Sigmoid colon (tissue), 7 donors: ENCODE results near the gene SOX6. TPM values are rescaled to one million over a fixed set of nuclear protein-coding genes. Genes with fewer than 3 reads are reported as not detected.
"Not testable (repeated sequence)": the region's sequence is repeated elsewhere in the genome, so short reads cannot be mapped to it uniquely, and the experiment has no call there.

Experiments
- DNase-seq: peaks from one replicate; pipeline ENCODE4 v3.0.0-alpha.2; 2019
- H3K27ac ChIP-seq, 4 donors: fragments of 200-600 bp; sonication (generic); one replicate each; pipeline ENCODE4 v1.5.1; 2016 to 2019; ENCODE audit warnings: mild to moderate bottlenecking in 1 of 4
- H3K27me3 ChIP-seq, 3 donors: fragments of 200-600 bp; sonication (generic); one replicate each; pipeline ENCODE4 v1.5.1; 2019; ENCODE audit warnings: mild to moderate bottlenecking in 1 of 3
- H3K36me3 ChIP-seq, 4 donors: fragments of 200-600 bp; sonication (generic); one replicate each; pipeline ENCODE4 v1.5.1; 2016 to 2019
- H3K4me1 ChIP-seq, 4 donors: fragments of 200-600 bp; sonication (generic); one replicate each; pipeline ENCODE4 v1.5.1; 2017 to 2019
- H3K4me3 ChIP-seq, 4 donors: fragments of 200-600 bp; sonication (generic); one replicate each; pipeline ENCODE4 v1.5.1; 2017 to 2019; ENCODE audit warnings: mild to moderate bottlenecking in 2 of 4, moderate library complexity in 1 of 4
- H3K9me3 ChIP-seq, 4 donors: fragments of 200-600 bp in 3 of 4; sonication (generic) in 3 of 4; one replicate each; pipeline versions ENCODE4 v1.5.1 to v1.6.1; 2013 to 2019
- EP300 ChIP-seq, 4 donors: sonication (generic); formaldehyde crosslinking; IDR thresholded peaks; one replicate each; pipeline ENCODE4 v1.6.1; 2017; ENCODE audit warnings: antibody characterized with exemption in 4 of 4
- POLR2A ChIP-seq, 2 donors: fragments of 450-650 bp; IDR thresholded peaks; one replicate each; pipeline ENCODE4 v1.6.1; 2016; ENCODE audit warnings: antibody characterized with exemption in 2 of 2, mild to moderate bottlenecking in 2 of 2, moderate library complexity in 2 of 2
- POLR2AphosphoS5 ChIP-seq, 4 donors: sonication (generic); formaldehyde crosslinking; IDR thresholded peaks; one replicate each; pipeline ENCODE4 v1.6.1; 2017; ENCODE audit warnings: antibody characterized with exemption in 4 of 4
- WGBS, 2 donors: extraction: QIAGEN DNeasy Blood & Tissue Kit; methylation state at CpG; one replicate each; pipeline ENCODE4 v1.1.7; 2013; 5-methylcytosine and 5-hydroxymethylcytosine counted together
- intact Hi-C: fragments of 100-400 bp; cut with DNase I; formaldehyde crosslinking; loops from one replicate; pipeline ENCODE4 v1.15.1; 2023
- polyA plus RNA-seq, 3 donors: library from polyadenylated mRNA; stranded (reverse); fragments of 200-250 nt; gene quantifications; one replicate each; pipeline ENCODE4 v1.2.3, GENCODE V29; 2013
- total RNA-seq, 4 donors: library from RNA; depleted of rRNA; stranded (reverse); fragments of >200 nt; gene quantifications; one replicate each; pipeline ENCODE4 v1.1.0, GENCODE V29; 2016
- TF ChIP-seq, protein P1 (sequence below), 4 experiments: fragments of 450-650 bp in 3 of 4; fragments of 200-600 bp in 1 of 4; IDR thresholded peaks; one replicate each; pipeline ENCODE4 v1.5.1; 2016 to 2019; ENCODE audit warnings: antibody characterized with exemption in 4 of 4, mild to moderate bottlenecking in 3 of 4, moderate library complexity in 2 of 4
- donor health status: healthy with polysubstance abuse.
- donor health status: Bipolar disorder and iron deficiency.
- donor health status: healthy.

Gene SOX6
- total and polyA plus RNA-seq, 7 donors: 0.46 to 6.1 (median 1.7) TPM

DNA sequence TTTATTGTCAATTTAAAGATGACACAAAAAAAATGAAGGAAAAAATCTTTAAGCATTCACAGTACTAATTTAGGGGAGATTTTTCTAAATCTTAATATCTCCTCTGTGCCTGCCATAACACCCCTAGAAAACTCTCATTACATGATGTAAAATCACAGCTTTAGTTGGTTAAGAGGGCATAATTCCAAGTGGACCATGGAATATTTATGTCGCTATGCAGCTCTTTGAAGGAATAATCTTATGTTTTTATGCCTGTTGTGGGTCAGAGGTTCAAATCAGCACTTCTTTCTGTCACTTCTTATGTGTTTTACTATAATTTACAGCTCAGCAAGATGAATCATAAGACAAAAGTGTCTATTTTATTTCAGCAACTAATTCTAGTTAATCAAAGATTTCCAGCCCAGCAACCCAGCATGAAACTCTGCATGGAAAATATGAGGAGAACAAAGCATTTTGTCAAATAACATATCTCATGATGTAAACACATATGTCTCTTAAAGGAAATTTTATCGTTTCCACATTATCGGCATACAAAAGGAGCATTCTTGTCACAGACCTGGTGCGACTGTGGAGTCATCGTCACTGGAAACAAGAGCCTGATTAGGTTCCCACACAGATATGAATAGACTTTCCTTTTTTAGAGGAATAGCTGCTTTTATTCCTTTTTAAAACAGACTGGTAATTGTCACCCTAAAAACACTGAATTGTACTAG, 274.8 kb downstream of the SOX6 start:
- H3K4me3 ChIP-seq: no peak overlapping the region
- TF ChIP-seq EP300 (IDR thresholded peaks at IDR 0.05) (no peak), POLR2A (IDR thresholded peaks at IDR 0.05) (no peak), POLR2AphosphoS5 (IDR thresholded peaks at IDR 0.05) (no peak)
- TF ChIP-seq, protein P1, sequence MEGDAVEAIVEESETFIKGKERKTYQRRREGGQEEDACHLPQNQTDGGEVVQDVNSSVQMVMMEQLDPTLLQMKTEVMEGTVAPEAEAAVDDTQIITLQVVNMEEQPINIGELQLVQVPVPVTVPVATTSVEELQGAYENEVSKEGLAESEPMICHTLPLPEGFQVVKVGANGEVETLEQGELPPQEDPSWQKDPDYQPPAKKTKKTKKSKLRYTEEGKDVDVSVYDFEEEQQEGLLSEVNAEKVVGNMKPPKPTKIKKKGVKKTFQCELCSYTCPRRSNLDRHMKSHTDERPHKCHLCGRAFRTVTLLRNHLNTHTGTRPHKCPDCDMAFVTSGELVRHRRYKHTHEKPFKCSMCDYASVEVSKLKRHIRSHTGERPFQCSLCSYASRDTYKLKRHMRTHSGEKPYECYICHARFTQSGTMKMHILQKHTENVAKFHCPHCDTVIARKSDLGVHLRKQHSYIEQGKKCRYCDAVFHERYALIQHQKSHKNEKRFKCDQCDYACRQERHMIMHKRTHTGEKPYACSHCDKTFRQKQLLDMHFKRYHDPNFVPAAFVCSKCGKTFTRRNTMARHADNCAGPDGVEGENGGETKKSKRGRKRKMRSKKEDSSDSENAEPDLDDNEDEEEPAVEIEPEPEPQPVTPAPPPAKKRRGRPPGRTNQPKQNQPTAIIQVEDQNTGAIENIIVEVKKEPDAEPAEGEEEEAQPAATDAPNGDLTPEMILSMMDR (IDR thresholded peaks at IDR 0.05): no peak
- H3K9me3 ChIP-seq: no peaks in the 10 kb centered on the region
- intact Hi-C loops: no loop called here
- H3K27me3 ChIP-seq: no peaks in the 10 kb centered on the region
- no peaks in the 10 kb centered on the region for H3K36me3 ChIP-seq
- DNase-seq: no peak
- H3K4me1 ChIP-seq: no peaks in the 10 kb centered on the region
- 26 to 74% methylated on average over 5 of the region's 5 CpGs for WGBS, 2 donors
- no peak overlapping the region for H3K27ac ChIP-seq

DNA sequence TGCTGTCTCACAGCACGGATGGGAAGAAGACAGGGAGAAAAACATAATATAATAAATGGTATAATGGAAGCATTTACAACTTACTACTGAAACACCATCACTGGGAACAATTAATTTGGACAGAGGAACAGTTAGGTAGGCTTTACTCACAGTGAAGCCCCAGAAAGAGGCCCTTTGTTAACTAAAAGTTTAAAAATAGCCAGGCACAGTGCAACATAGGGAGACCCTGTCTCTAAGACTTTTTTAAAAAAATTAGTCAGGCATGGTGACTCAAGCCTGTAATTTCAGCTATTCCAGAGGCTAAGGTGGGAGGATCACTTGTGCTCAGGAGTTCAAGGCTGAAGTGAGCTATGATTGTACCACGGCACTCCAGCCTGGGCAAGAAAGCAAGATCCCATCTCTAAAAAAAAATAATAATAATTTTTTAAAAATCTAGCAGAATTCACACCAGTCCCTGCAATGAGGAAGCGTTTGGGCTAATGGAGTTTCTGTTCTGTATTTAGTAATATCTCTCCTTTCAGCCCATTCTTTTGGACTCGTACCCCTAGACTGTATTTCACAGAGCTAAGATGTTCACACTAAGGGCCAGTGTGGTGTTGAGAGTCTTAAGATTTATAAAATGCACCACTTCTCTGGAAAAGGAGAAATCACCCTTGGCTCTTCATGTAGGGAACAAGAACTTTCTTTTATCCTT, 275.5 kb downstream of the SOX6 start:
- no peak for DNase-seq
- intact Hi-C loops: no loop called here
- TF ChIP-seq POLR2AphosphoS5 (IDR thresholded peaks at IDR 0.05): no peak
- TF ChIP-seq, protein P1 (IDR thresholded peaks at IDR 0.05): no peak
- no peak for TF ChIP-seq EP300 (IDR thresholded peaks at IDR 0.05)
- 88 to 91% methylated on average over 4 of the region's 4 CpGs for WGBS, 2 donors
- Histone ChIP-seq H3K4me3 (no peak overlapping the region), H3K36me3 (no peaks in the 10 kb centered on the region), H3K4me1 (no peaks in the 10 kb centered on the region), H3K9me3 (no peaks in the 10 kb centered on the region), H3K27me3 (no peaks in the 10 kb centered on the region), H3K27ac (no peak overlapping the region)

DNA sequence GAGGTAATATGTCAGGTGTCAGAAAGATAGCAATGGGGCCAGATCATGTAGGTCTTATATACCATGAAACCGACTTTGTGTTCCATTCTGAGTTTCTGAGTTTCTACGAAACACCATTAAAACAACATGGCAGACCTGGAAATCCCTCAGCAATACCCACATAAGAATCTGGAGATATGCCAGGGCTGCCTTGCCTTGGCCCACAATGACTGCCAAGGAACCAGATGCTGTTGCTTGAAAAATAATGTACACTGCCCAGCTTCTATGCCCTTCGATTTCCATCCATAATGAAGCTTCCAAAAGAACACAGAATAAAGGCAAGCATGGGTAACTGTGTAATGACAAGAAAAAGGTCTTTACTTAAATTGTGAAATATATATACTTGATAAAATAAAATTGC, 277.4 kb downstream of the SOX6 start:
- H3K27me3 ChIP-seq: no peaks in the 10 kb centered on the region
- TF ChIP-seq POLR2AphosphoS5 (IDR thresholded peaks at IDR 0.05) (no peak), POLR2A (IDR thresholded peaks at IDR 0.05) (no peak), EP300 (IDR thresholded peaks at IDR 0.05) (no peak)
- TF ChIP-seq, protein P1 (IDR thresholded peaks at IDR 0.05): no peak
- H3K4me1 ChIP-seq: no peaks in the 10 kb centered on the region
- H3K4me3 ChIP-seq: no peak overlapping the region
- H3K9me3 ChIP-seq: no peaks in the 10 kb centered on the region
- intact Hi-C loops: no loop called here
- WGBS, 2 donors: 93 to 95% methylated on average over 3 of the region's 3 CpGs
- H3K27ac ChIP-seq: no peak overlapping the region
- no peak for DNase-seq
- H3K36me3 ChIP-seq: no peaks in the 10 kb centered on the region

DNA sequence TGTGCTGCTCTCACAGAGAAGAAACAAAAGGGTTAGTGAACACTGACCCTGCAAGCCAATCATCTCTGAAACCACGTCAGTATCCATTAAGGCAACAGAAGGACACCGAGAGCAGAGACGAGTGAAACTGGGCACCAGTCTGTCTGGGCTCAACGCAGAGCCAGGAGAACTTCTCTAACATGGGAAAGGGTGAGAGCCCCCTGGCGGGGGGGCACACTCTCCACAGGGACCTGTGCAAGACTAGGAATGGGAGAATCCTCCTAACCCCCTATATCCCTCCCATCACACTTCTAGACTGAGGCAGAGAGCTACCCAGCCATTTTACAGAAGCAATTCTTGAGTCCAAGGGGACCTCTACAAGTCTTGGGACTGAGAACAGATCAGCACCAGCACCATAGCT, 285.8 kb downstream of the SOX6 start:
- Histone ChIP-seq H3K36me3 (no peaks in the 10 kb centered on the region), H3K27me3 (no peaks in the 10 kb centered on the region), H3K4me1 (no peaks in the 10 kb centered on the region), H3K27ac (no peak overlapping the region), H3K9me3 (no peaks in the 10 kb centered on the region), H3K4me3 (no peak overlapping the region)
- 92 to 95% methylated on average over 5 of the region's 5 CpGs for WGBS, 2 donors
- TF ChIP-seq, protein P1 (IDR thresholded peaks at IDR 0.05): no peak
- TF ChIP-seq EP300 (IDR thresholded peaks at IDR 0.05) (no peak), POLR2AphosphoS5 (IDR thresholded peaks at IDR 0.05) (no peak), POLR2A (IDR thresholded peaks at IDR 0.05) (no peak)
- no peak for DNase-seq
- intact Hi-C loops: no loop called here

DNA sequence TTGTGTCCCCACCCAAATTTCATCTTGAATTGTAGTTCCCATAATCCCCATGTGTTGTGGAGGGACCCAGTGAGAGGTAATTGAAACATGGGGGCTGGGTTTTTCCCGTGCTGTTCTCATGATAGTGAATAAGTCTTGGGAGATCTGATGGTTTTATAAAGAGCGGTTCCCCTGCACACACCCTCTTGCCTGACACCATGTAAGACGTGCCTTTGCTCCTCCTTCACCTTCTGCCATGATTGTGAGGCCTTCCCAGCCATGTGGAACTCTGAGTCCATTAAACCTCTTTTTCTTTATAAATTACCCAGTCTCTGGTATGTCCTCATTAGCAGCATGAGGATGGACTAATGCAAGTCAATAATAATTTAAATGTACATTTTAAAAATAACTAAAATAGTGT, 289.1 kb downstream of the SOX6 start:
- H3K4me3 ChIP-seq, H3K27me3 ChIP-seq, intact Hi-C loops: not testable (repeated sequence)

More for the DNA sequence above, 289.1 kb downstream of the SOX6 start:
- DNase-seq, H3K36me3 ChIP-seq, H3K4me1 ChIP-seq, H3K27ac ChIP-seq, H3K9me3 ChIP-seq: not testable (repeated sequence)
- 74 to 86% methylated on average over 3 of the region's 3 CpGs for WGBS, 2 donors
